GM18907 (cell line): ENCODE data around the gene HES4.
"Not testable (repeated sequence)": the region's sequence is repeated elsewhere in the genome, so short reads cannot be mapped to it uniquely, and the experiment has no call there.

Source experiments
- ATAC-seq: cut with Tn5 transposase; IDR thresholded peaks from one replicate; pipeline ENCODE4 v1.9.1; 2021; ENCODE audit warnings: mild to moderate bottlenecking, moderate library complexity; ENCODE audit not compliant: unreplicated experiment

HES4 gene

GRCh38 chr1:1019122-1019999, 19.5 kb upstream of the HES4 start:
- peak; percentile 58 for ATAC-seq

DNA sequence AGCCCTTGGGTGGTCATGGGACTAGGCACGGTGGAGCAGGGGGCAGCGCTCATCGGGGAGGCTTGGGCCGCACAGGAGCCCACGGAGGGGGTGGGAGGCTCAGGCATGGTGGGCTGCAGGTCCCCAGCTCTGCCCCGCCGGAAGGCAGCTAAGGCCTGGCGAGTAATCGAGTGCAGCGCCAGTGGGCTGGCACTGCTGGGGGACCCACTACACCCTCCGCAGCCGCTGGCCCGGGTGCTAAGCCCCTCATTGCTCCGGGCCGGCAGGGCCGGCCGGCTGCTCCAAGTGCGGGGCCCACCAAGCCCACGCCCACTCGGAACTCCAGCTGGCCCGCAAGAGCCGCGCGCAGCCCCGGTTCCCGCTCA, 18.4 kb upstream of the HES4 start:
- not testable (repeated sequence) for ATAC-seq

DNA sequence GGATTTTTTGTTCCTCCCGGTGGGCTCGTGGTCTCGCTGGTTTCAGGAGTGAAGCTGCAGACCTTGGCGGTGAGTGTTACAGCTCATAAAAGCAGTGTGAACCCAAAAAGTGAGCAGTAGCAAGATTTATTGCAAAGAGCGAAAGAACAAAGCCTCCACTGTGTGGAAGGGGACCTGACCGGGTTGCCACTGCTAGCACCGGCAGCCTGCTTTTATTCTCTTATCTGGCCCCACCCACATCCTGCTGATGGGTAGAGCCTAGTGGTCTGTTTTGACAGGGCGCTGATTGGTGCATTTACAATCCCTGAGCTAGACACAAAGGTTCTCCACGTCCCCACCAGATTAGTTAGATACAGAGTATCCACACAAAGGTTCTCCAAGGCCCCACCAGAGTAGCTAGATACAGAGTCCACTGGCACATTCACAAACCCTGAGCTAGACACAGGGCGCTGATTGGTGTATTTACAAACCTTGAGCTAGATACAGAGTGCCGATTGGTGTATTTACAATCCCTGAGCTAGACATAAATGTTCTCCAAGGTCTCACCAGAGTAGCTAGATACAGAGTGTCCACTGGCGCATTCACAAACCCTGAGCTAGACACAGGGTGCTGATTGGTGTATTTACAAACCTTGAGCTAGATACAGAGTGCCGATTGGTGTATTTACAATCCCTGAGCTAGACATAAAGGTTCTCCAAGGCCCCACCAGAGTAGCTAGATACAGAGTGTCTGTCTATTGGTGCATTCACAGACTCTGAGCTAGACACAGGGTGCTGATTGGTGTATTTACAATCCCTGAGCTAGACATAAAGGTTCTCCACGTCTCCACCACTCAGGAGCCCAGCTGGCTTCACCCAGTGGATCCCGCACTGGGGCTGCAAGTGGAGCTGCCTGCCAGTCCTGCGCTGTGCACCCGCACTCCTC, 17.8 kb upstream of the HES4 start:
- not testable (repeated sequence) for ATAC-seq

GRCh38 chr1:1014799-1015681, 15.1 kb upstream of the HES4 start:
- no peak for ATAC-seq

DNA sequence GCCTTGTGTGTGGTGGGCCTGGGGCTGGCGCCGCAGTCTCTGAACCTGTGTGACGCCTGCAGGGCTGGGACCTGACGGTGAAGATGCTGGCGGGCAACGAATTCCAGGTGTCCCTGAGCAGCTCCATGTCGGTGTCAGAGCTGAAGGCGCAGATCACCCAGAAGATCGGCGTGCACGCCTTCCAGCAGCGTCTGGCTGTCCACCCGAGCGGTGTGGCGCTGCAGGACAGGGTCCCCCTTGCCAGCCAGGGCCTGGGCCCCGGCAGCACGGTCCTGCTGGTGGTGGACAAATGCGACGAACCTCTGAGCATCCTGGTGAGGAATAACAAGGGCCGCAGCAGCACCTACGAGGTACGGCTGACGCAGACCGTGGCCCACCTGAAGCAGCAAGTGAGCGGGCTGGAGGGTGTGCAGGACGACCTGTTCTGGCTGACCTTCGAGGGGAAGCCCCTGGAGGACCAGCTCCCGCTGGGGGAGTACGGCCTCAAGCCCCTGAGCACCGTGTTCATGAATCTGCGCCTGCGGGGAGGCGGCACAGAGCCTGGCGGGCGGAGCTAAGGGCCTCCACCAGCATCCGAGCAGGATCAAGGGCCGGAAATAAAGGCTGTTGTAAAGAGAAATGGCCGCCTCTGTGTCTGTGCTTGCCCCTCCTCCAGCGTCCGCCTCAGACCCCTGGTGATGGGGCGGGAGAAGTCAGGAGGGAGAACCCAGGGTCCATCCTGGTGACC, 14.2 kb upstream of the HES4 start:
- ATAC-seq: no peak

DNA sequence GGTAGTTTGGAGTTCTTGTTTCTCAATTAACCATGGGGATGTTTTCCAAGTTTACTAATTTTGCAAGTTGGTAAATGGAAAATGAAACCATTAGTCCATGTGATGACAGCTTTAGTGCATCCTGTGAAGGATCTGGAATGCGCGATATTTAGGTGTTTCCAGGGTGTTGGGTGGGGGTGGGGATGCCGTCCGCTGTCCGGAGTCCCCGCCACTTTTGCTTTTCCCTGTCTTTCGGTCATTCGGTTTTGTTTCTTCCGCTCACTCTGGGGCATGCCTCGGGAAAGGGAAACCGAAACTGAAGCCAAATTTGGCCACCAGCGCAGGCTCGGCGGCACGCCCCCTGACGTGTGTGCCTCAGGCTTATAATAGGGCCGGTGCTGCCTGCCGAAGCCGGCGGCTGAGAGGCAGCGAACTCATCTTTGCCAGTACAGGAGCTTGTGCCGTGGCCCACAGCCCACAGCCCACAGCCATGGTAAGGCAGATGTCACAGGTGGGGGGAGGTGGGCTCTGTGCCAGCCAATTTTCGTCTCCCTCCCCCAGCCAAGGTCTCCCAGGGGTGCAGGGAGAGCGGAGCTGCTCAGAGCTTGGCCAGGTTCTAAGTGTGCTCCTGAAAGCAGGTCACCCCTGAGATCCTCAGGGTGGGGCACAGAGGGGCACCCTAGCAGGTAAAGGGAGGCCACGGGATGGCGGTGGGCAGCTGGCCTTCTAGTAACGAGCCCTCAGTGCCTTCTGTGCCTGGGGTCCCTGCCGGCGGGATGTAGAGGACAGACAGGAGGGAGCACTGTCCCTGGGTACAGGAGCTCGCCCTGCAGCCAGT, 13.4 kb upstream of the HES4 start, which contains the start of gene ISG15:
ISG15 (plus strand) TSS at position 393 of the 817 bp plus-strand sequence; CDS start at position 470, 77 bp downstream.
- peak; percentile 79 for ATAC-seq

DNA sequence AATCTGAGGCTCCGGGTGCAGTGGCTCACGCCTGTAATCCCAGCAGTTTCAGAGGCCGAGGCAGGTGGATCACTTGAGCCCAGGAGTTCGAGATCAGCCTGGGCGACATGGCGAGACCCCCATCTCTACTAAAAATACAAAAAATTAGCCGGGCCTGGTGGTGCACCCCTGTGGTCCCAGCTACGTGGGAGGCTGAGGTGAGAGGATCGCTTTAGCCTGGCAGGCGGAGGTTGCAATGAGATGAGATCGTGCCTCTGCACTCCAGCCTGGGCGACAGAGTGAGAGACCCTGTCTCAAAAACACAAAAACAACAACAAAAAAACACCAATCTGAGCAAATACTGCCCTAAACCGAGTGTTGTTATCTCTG, 12.8 kb upstream of the HES4 start:
- ATAC-seq: not testable (repeated sequence)

- no peak for ATAC-seq
Measured at GRCh38 chr1:1011396-1011949, 11.6 kb upstream of the HES4 start.

- not testable (repeated sequence) for ATAC-seq
Measured at GRCh38 chr1:1010131-1010530, 10.2 kb upstream of the HES4 start.

GRCh38 chr1:1006305-1007159, 6.6 kb upstream of the HES4 start:
- ATAC-seq: no peak

GRCh38 chr1:1005774-1006304, 5.9 kb upstream of the HES4 start:
- ATAC-seq: no peak

- ATAC-seq: no peak
Measured at GRCh38 chr1:1004780-1005697, 5.1 kb upstream of the HES4 start.

GRCh38 chr1:1004420-1004779, 4.5 kb upstream of the HES4 start:
- no peak for ATAC-seq

- no peak for ATAC-seq
Measured at GRCh38 chr1:1003618-1004419, 3.9 kb upstream of the HES4 start.

DNA sequence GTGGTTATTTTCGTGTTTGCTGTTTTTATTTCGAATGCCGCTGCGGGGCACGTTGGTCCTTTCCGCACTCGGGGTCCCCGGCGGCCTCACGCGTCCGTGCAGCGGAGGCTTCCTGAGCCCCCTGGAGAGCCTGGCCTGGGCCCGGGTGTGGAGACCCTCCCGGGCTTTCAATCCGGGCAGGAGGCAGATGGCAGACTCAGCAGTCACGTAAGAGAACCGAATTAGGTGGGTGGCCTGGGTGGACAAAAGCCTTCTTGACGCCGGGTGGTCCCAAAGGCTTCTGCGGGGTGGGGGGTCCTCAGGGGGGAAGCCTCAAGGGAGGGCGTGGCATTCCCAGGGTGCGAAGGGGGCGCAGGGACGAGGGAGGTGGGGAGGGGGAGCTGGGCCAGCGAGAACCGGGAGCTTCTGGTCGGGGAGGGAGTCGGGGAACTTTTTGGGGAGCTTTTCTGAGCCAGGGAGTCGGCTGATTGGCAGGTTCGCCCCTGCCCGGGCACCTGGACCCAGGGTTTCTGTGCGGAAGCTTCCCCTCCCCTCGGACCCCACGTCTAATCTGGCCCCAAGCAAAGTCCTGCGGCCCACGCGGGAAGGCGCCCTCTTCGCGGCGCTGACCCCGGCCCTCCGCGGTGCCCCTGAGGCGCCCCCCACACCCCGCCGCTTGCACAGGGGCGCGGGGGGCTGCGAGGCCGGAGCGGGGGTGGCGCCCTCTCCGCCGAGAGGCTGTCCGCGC, 1.3 kb upstream of the HES4 start:
- no peak for ATAC-seq
